ENCODE measurements around the gene GPR158.
A peak's percentile ranks its signal among the peaks of the same experiment; 100 is the strongest.

GPR158 gene

DNA sequence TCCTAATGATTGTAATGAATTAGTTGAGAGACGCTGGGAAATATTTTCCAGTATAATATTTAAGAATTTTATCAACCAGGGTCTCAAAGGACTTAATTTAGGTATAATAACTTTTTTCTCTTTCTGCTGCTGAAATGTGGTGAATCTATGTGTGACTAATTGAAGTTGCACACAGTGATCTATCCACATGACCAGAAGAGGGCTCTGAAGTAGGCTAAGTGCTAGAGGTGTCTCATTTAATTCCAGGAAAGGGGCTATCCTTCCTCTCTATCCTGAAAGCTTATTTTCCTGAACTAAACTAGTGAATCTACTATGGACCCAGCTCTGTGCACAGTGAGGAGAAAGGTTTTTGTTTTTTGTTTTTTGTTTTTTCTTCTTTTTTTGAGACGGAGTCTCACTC lies 464.8 kb downstream of the GPR158 start:
- no peak overlapping the region for H3K27ac ChIP-seq
- TF ChIP-seq ZFX (IDR thresholded peaks at IDR 0.05; ENCODE audit: borderline replicate concordance): no peak
- TF ChIP-seq, protein P1, sequence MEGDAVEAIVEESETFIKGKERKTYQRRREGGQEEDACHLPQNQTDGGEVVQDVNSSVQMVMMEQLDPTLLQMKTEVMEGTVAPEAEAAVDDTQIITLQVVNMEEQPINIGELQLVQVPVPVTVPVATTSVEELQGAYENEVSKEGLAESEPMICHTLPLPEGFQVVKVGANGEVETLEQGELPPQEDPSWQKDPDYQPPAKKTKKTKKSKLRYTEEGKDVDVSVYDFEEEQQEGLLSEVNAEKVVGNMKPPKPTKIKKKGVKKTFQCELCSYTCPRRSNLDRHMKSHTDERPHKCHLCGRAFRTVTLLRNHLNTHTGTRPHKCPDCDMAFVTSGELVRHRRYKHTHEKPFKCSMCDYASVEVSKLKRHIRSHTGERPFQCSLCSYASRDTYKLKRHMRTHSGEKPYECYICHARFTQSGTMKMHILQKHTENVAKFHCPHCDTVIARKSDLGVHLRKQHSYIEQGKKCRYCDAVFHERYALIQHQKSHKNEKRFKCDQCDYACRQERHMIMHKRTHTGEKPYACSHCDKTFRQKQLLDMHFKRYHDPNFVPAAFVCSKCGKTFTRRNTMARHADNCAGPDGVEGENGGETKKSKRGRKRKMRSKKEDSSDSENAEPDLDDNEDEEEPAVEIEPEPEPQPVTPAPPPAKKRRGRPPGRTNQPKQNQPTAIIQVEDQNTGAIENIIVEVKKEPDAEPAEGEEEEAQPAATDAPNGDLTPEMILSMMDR (IDR thresholded peaks at IDR 0.05): 0 out of 2 replicates have a peak, but pooled peaks have one; percentile 13

GRCh38 chr10:25641595-25641994 lies 466.8 kb downstream of the GPR158 start:
- no peak overlapping the region for H3K27ac ChIP-seq
- TF ChIP-seq, protein P1 (IDR thresholded peaks at IDR 0.05): no peak
- no peak for TF ChIP-seq ZFX (IDR thresholded peaks at IDR 0.05; ENCODE audit: borderline replicate concordance)

- no peak for TF ChIP-seq ZFX (IDR thresholded peaks at IDR 0.05; ENCODE audit: borderline replicate concordance)
- TF ChIP-seq, protein P1 (IDR thresholded peaks at IDR 0.05): no peak
- no peak overlapping the region for H3K27ac ChIP-seq
Measured at GRCh38 chr10:25642721-25643120, 467.9 kb downstream of the GPR158 start.

DNA sequence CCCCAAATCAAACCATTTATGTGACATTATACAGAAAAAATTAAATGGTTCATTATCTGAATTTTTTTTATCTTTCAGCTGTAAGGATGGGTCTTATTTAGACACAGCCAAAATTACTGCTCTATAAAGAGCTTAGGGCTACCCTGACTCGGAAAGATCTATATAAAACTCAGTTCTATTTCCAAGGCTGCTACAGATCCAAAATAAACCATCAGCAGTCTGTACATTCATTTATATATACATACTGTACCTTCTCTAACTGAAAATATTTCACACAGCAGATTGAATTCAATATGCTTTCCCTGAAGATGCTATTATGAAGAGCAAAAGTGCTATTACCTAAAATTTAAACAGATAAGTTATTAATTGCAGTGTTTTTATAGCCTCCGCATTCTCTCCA lies 471.6 kb downstream of the GPR158 start:
- TF ChIP-seq ZFX (IDR thresholded peaks at IDR 0.05; ENCODE audit: borderline replicate concordance): no peak
- TF ChIP-seq, protein P1 (IDR thresholded peaks at IDR 0.05): no peak
- no peak overlapping the region for H3K27ac ChIP-seq

GRCh38 chr10:25651534-25651933 lies 476.7 kb downstream of the GPR158 start:
- no peak for TF ChIP-seq ZFX (IDR thresholded peaks at IDR 0.05; ENCODE audit: borderline replicate concordance)
- TF ChIP-seq, protein P1 (IDR thresholded peaks at IDR 0.05): no peak
- no peak overlapping the region for H3K27ac ChIP-seq
